Measurements from ENCODE around the gene MRPL55.

- no peak for TF ChIP-seq CTCF (conservative IDR thresholded peaks at IDR 0.05; ENCODE audit: low read depth, low read length)
- no peak for TF ChIP-seq EZH2 (IDR thresholded peaks at IDR 0.05; ENCODE audit: borderline replicate concordance, low read depth, low read length, poor library complexity, severe bottlenecking)
Measured at GRCh38 chr1:228082918-228083870, 25.9 kb downstream of the MRPL55 start.

Data from A673 (cell line).